ENCODE results near the gene URM1. TPM values are rescaled to one million over a fixed set of nuclear protein-coding genes. Genes with fewer than 3 reads are reported as not detected.

URM1 gene
- total RNA-seq, 2 donors from 2014 or later = 25.3 to 71.8 TPM

DNA sequence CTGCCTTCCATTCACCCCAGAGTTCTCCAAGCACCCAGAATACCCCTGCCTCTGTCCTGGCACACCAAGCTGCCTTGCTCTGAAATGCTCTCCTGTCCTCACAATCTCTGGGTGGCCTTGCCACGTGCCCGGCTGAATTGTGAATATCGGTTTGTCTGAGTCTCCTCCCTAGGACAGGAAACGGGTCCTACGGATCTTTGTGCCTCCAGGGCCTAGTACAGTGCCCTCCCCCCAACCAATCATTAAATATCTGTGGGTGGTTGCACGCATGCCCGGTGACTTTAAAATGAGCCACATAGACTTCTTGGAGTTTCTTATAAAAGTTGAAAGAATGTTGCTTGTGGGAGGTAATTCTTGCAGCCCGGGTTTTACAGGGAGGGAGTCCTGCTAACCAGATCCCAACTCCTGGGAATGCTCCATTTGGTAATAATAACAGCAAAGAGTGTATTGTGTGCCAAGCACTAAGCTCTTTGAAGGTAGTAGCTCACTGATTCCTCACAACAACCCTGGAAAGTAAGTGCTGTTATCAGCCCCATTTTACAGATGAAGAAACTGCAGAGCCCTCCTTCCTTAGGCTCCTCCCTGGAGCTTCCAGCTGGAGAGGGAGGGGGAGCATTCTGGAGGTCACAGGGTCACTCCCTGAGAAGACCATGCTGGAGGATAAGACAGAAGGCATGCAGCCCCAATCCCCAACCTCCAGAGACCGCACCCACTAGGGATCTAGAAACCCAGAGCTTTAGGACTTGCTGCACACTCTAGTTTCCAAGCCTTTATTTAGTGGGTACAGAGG is 23.4 kb downstream of the URM1 start:
- Histone ChIP-seq H3K4me3 (no peak overlapping the region), H3K27ac (no peak overlapping the region), H3K4me1 (ENCODE audit: control insufficient read depth in 1 of 2, low read depth in 2 of 2) (peaks cover 5 to 12% of the 10 kb centered on the region in 2 donors), H3K27me3 (replicated peaks; ENCODE audit: insufficient read depth) (no peaks in the 10 kb centered on the region), H3K9me3 (no peaks in the 10 kb centered on the region), H3K36me3 (peaks cover 5% of the 10 kb centered on the region)
- TF ChIP-seq, protein P1, sequence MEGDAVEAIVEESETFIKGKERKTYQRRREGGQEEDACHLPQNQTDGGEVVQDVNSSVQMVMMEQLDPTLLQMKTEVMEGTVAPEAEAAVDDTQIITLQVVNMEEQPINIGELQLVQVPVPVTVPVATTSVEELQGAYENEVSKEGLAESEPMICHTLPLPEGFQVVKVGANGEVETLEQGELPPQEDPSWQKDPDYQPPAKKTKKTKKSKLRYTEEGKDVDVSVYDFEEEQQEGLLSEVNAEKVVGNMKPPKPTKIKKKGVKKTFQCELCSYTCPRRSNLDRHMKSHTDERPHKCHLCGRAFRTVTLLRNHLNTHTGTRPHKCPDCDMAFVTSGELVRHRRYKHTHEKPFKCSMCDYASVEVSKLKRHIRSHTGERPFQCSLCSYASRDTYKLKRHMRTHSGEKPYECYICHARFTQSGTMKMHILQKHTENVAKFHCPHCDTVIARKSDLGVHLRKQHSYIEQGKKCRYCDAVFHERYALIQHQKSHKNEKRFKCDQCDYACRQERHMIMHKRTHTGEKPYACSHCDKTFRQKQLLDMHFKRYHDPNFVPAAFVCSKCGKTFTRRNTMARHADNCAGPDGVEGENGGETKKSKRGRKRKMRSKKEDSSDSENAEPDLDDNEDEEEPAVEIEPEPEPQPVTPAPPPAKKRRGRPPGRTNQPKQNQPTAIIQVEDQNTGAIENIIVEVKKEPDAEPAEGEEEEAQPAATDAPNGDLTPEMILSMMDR (IDR thresholded peaks at IDR 0.05) = no peak
- DNase-seq (ENCODE audit: low spot score) (no peak), ATAC-seq (ENCODE audit: insufficient number of reproducible peaks, low FRiP score, low read depth) (no peak)

DNA sequence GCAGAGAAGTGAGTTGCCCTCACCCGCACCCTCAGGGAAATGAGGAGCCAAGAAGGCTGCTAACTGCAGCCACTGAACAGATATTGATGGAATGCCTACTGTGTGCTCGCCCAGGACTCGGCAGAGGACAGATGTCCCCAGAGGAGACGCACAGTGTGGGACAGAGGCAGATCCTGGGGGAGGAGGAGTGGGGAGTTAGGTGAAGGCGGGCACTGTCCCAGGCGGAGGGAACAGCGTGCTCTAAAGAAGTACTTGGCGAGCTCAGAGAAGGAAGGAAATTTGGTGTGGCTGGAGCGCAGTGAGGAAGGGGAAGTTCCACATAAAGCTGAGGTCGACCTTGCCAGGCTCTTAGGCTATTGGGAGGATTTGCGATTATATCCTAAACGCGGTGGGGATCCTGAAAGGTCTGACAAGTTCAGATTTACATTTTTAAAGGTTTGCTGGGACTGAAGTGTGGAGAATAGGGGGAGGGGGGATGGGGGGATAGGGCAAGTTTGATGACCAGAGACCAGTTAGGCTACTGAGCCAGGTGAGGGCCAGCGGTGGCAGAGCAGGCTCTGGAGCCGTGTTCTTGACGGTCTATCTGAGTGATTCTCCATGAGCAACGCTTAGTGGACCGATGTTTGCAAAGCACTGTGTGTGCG is 25.9 kb downstream of the URM1 start:
- no peak for ATAC-seq (ENCODE audit: insufficient number of reproducible peaks, low FRiP score, low read depth)
- peaks cover 3% of the 10 kb centered on the region for H3K36me3 ChIP-seq
- peaks cover 5 to 12% of the 10 kb centered on the region in 2 donors for H3K4me1 ChIP-seq (ENCODE audit: control insufficient read depth in 1 of 2, low read depth in 2 of 2)
- no peak overlapping the region for H3K27ac ChIP-seq
- H3K27me3 ChIP-seq (replicated peaks; ENCODE audit: insufficient read depth) = no peaks in the 10 kb centered on the region
- DNase-seq (ENCODE audit: low spot score) = no peak
- TF ChIP-seq, protein P1 (IDR thresholded peaks at IDR 0.05) = no peak
- no peaks in the 10 kb centered on the region for H3K9me3 ChIP-seq
- peak overlapping the region; percentile 34 for H3K4me3 ChIP-seq

DNA sequence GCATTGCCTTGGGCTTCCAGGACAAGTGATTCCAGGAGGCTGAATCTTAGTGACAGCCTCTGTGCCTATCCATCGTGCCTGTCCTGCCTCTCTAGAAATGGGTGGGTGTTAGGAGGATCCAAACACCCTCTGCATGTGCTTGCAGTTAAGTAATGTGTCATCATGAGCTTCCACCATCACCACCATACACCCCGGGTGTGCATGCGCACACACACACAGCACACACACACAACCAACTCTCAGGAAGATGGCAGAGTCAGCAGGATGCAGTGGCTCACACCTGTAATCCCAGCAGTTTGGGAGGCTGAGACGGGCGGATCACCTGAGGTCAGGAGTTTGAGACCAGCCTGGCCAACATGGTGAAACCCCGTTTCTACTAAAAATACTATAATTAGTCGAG is 26.7 kb downstream of the URM1 start:
- no peaks in the 10 kb centered on the region for H3K27me3 ChIP-seq (replicated peaks; ENCODE audit: insufficient read depth)
- ATAC-seq (ENCODE audit: insufficient number of reproducible peaks, low FRiP score, low read depth) = no peak
- H3K36me3 ChIP-seq = no peaks in the 10 kb centered on the region
- no peaks in the 10 kb centered on the region for H3K9me3 ChIP-seq
- DNase-seq (ENCODE audit: low spot score) = no peak
- H3K4me1 ChIP-seq (ENCODE audit: control insufficient read depth in 1 of 2, low read depth in 2 of 2) = peaks cover 5 to 12% of the 10 kb centered on the region in 2 donors
- TF ChIP-seq, protein P1 (IDR thresholded peaks at IDR 0.05) = no peak
- H3K4me3 ChIP-seq = no peak overlapping the region
- no peak overlapping the region for H3K27ac ChIP-seq

DNA sequence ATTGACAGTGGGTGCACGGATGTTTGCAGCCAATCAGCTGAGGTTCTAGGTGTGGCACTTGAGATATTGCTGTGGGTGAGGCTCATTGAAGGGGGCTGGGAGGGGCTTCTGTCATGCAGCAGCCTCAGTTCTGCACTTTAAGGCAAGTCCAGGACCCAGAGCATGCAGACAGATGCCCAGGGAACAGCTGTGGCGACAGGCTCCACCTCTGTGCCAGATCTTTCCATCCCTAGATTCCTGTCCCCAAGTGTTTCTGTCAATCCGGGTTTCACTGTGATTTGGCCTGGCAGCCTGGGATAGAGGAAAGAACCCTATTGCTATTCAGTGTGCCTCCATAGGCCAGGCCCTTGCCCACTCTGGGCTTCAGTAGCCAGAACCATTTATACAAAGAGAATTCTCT is 28.7 kb downstream of the URM1 start:
- no peaks in the 10 kb centered on the region for H3K27me3 ChIP-seq (replicated peaks; ENCODE audit: insufficient read depth)
- no peak for ATAC-seq (ENCODE audit: insufficient number of reproducible peaks, low FRiP score, low read depth)
- no peak overlapping the region for H3K4me3 ChIP-seq
- TF ChIP-seq, protein P1 (IDR thresholded peaks at IDR 0.05) = no peak
- no peaks in the 10 kb centered on the region for H3K9me3 ChIP-seq
- no peaks in the 10 kb centered on the region for H3K36me3 ChIP-seq
- H3K27ac ChIP-seq = no peak overlapping the region
- H3K4me1 ChIP-seq (ENCODE audit: control insufficient read depth in 1 of 2, low read depth in 2 of 2) = peaks cover 5 to 12% of the 10 kb centered on the region in 2 donors
- DNase-seq (ENCODE audit: low spot score) = no peak

DNA sequence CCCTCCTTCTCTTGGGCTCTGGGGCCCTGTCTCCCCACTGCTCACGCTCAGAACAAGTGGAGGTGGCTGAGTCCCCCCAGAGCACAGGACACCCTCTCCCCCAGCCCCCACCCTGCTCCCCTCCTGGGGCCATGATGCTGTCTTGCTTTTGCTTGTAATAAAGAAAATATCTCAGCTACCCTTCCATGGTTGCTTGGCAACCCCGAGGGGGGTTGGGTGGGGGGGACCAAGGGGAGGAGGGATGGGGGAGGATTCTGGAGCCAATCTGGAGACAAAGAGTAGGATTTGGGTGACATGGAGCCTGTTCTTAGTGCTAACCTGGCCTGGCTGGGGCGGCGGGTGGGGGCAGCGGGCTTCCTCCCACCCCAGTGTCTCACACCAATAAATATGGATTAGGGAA is 33.4 kb downstream of the URM1 start:
- Histone ChIP-seq H3K9me3 (no peaks in the 10 kb centered on the region), H3K4me1 (ENCODE audit: control insufficient read depth in 1 of 2, low read depth in 2 of 2) (no peaks in the 10 kb centered on the region), H3K27ac (no peak overlapping the region), H3K27me3 (replicated peaks; ENCODE audit: insufficient read depth) (no peaks in the 10 kb centered on the region), H3K4me3 (no peak overlapping the region), H3K36me3 (no peaks in the 10 kb centered on the region)
- ATAC-seq (ENCODE audit: insufficient number of reproducible peaks, low FRiP score, low read depth) (no peak), DNase-seq (ENCODE audit: low spot score) (no peak)
- TF ChIP-seq, protein P1 (IDR thresholded peaks at IDR 0.05) = no peak
